Stimulated activated naive CD8-positive, alpha-beta T cell treated with anti-CD3 and anti-CD28 coated beads, Interleukin-15, amount 100 ng/mL, for 72 hours (primary cell): ENCODE data around the gene PTPN20.

Experiments
- ATAC-seq: fragments of 150-1000 bp; cut with Tn5 transposase; 2 replicates; pipeline ENCODE4 v1.10.0; 2021; ENCODE audit warnings: mild to moderate bottlenecking, moderate library complexity
- DNase-seq, 2 donors: peaks; one replicate each; pipeline ENCODE4 v3.0.0; 2021 to 2022
- H3K27ac Mint-ChIP-seq, 2 donors: one replicate each; pipeline ENCODE4 v1.8.0; 2022; ENCODE audit warnings: mild to moderate bottlenecking in 2 of 2, mixed read lengths in 2 of 2, moderate library complexity in 2 of 2
- H3K27me3 Mint-ChIP-seq: one replicate; pipeline ENCODE4 v1.8.0; 2022; ENCODE audit warnings: mixed read lengths
- H3K4me1 Mint-ChIP-seq: one replicate; pipeline ENCODE4 v1.8.0; 2022; ENCODE audit warnings: mild to moderate bottlenecking, mixed read lengths
- H3K4me3 Mint-ChIP-seq, 2 donors: one replicate each; pipeline ENCODE4 v1.8.0; 2022; ENCODE audit warnings: mild to moderate bottlenecking in 2 of 2, mixed read lengths in 2 of 2, moderate library complexity in 1 of 2
- H3K9me3 Mint-ChIP-seq, 2 donors: one replicate each; pipeline ENCODE4 v1.8.0; 2022; ENCODE audit warnings: mixed read lengths in 2 of 2

The PTPN20 gene

GRCh38 chr10:47008769-47009168 lies 97.5 kb downstream of the PTPN20 start:
- Mint-ChIP-seq H3K27ac (no peak overlapping the region), H3K27me3 (peaks cover 8% of the 10 kb centered on the region), H3K4me1 (no peaks in the 10 kb centered on the region), H3K9me3 (no peaks in the 10 kb centered on the region), H3K4me3 (no peak overlapping the region)
- DNase-seq = no peak
- ATAC-seq = no peak

GRCh38 chr10:47009215-47009838 lies 98.1 kb downstream of the PTPN20 start:
- Mint-ChIP-seq H3K4me1 (no peaks in the 10 kb centered on the region), H3K4me3 (no peak overlapping the region), H3K9me3 (no peaks in the 10 kb centered on the region), H3K27ac (no peak overlapping the region), H3K27me3 (peaks cover 8% of the 10 kb centered on the region)
- ATAC-seq = no peak
- no peak for DNase-seq

- no peaks in the 10 kb centered on the region for H3K9me3 Mint-ChIP-seq
- no peak overlapping the region for H3K27ac Mint-ChIP-seq
Observed at GRCh38 chr10:47010036-47010435, 98.8 kb downstream of the PTPN20 start.

DNA sequence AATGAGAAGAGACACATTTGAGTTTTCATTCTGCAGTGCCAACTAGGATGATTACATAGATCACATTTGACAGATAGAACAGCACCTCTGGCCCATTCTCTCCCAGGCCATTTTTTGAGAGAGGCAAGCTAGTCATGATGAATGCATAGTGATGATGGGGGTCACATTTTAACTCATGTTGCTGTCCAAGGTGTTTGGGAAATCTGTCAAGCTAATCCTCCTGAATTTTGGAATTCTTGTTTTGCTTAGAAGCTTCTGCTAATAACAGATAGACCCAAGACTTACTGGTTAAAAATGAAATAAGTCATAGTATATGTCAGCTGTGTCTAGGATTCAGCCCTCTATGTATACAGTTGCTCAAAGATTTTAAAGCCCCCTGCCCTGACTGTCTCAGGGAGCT lies 101.0 kb downstream of the PTPN20 start:
- H3K9me3 Mint-ChIP-seq = no peaks in the 10 kb centered on the region
- DNase-seq = no peak
- H3K27me3 Mint-ChIP-seq = peaks cover 8% of the 10 kb centered on the region
- H3K4me1 Mint-ChIP-seq = no peaks in the 10 kb centered on the region
- H3K27ac Mint-ChIP-seq = no peak overlapping the region
- H3K4me3 Mint-ChIP-seq = no peak overlapping the region
- no peak for ATAC-seq

More at GRCh38 chr10:47010036-47010435, 98.8 kb downstream of the PTPN20 start:
- Mint-ChIP-seq H3K4me1 (no peaks in the 10 kb centered on the region), H3K27me3 (peaks cover 8% of the 10 kb centered on the region), H3K4me3 (no peak overlapping the region)
- DNase-seq (no peak), ATAC-seq (no peak)

DNA sequence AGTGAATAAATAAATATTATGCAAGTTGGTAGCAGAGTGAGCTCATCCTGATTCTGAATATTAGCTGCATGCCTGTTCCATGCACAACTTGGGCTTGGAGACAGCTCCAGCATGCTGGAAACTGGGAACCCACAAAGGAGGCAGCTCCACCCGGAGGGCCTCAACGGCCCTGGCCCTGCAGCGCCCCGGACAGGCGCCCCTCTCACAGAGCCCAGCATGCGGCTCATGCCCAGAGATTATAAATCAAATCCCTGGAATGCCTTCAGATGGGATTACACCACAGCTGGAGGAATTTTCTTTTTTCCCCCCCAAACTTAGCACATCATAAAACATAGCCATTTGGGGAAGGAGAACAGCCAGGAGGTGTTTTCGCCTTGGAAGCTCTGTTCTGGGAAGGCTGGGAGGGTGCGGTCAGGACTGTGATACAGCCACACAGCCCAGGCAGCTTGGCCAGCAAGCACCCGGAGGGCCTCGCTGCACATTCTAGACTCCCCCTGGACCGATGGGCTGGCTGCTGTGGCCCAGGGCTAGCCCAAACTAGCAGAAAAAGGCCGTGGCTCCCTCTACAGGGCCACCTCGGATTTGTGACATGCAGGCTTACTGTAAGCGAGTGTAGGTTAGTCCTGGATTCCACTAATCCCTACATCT lies 102.4 kb downstream of the PTPN20 start:
- Mint-ChIP-seq H3K4me3 (no peak overlapping the region), H3K4me1 (no peaks in the 10 kb centered on the region), H3K27ac (no peak overlapping the region), H3K27me3 (peaks cover 6% of the 10 kb centered on the region), H3K9me3 (no peaks in the 10 kb centered on the region)
- DNase-seq (no peak), ATAC-seq (no peak)

- Mint-ChIP-seq H3K9me3 (no peaks in the 10 kb centered on the region), H3K27me3 (no peaks in the 10 kb centered on the region), H3K27ac (no peak overlapping the region), H3K4me1 (no peaks in the 10 kb centered on the region), H3K4me3 (no peak overlapping the region)
- no peak for ATAC-seq
- no peak for DNase-seq
Observed at GRCh38 chr10:47015404-47015803, 104.2 kb downstream of the PTPN20 start.

DNA sequence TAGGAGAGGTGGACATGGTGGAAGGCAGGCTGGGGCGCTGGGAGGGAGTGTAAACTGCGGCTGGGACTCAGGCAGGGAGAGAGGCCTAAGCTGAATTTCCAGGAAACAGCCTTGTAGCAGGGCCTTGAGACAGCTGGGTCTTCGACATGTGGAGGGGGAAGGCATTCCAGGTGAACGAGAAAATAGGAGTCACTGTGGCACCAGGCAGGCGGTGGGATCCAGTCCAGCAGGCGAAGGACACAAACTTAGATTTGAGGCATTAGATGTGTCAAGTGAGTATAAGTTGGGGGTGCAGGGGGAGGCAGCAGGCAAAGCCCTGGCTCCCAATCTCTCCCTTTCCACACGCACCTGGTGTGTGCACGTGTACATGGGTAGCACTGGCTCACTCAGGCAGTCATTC lies 105.3 kb downstream of the PTPN20 start:
- H3K4me3 Mint-ChIP-seq = no peak overlapping the region
- no peaks in the 10 kb centered on the region for H3K27me3 Mint-ChIP-seq
- H3K4me1 Mint-ChIP-seq = no peaks in the 10 kb centered on the region
- ATAC-seq (no peak), DNase-seq (no peak)
- no peak overlapping the region for H3K27ac Mint-ChIP-seq
- no peaks in the 10 kb centered on the region for H3K9me3 Mint-ChIP-seq

DNA sequence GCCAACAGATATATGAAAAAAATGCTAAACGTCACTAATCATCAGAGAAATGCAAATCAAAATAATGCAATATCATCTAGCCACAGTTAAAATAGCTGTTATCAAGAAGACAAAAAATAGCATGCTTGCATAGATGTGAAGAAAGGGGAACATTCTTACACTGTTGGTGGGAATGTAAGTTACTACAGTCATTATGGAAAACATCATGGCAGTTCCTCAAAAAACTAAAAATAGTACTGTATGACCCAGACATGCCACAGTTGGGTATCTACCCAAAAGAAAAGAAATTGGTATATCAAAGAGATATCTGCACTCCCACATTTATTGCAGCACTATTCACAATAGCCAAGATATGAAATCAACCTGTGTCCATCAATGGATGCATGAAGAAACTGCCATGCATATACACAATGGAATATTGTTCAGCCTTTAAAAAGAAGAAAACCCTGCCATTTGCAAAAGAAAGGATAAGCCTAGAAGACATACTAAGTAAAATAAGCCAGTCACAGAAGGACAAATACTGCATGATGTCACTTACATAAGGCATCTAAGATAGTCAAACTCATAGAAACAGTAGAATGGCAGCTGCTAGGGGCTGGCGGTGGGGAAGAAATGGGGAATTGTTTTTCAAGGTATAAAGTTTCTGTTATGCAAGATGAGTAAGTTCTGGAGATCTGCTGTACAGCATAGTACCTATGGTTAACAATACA lies 107.0 kb downstream of the PTPN20 start:
- H3K27me3 Mint-ChIP-seq = no peaks in the 10 kb centered on the region
- no peak for ATAC-seq
- no peaks in the 10 kb centered on the region for H3K4me1 Mint-ChIP-seq
- H3K27ac Mint-ChIP-seq = no peak overlapping the region
- no peak for DNase-seq
- no peak overlapping the region for H3K4me3 Mint-ChIP-seq
- no peaks in the 10 kb centered on the region for H3K9me3 Mint-ChIP-seq

GRCh38 chr10:47019155-47020145 lies 108.2 kb downstream of the PTPN20 start:
- ATAC-seq (no peak), DNase-seq (no peak)
- no peak overlapping the region for H3K4me3 Mint-ChIP-seq

DNA sequence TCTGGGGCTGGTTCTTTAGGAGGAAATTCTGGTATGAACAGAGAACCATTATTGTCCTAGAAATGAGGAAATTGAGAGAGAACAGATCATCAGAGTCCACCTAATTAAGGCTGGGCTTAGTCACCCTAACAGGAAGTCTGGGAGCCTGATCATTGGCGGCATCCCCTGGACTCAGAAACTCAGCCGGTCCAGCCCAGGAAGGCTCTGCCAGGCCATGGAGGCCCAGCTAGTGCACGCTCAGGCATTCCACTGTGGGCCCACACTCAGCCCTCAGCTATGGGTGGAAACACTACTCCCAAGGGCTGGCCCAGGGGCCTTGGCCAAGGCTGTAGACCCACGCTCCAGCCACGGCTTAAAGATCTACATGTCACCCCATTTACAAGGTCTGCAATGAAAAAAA lies 109.2 kb downstream of the PTPN20 start:
- peaks cover 9% of the 10 kb centered on the region for H3K27me3 Mint-ChIP-seq
- no peaks in the 10 kb centered on the region for H3K9me3 Mint-ChIP-seq
- no peak for ATAC-seq
- no peaks in the 10 kb centered on the region for H3K4me1 Mint-ChIP-seq
- H3K4me3 Mint-ChIP-seq = no peak overlapping the region
- no peak for DNase-seq
- no peak overlapping the region for H3K27ac Mint-ChIP-seq

More at GRCh38 chr10:47019155-47020145, 108.2 kb downstream of the PTPN20 start:
- Mint-ChIP-seq H3K27ac (no peak overlapping the region), H3K4me1 (no peaks in the 10 kb centered on the region), H3K27me3 (peaks cover 9% of the 10 kb centered on the region), H3K9me3 (no peaks in the 10 kb centered on the region)

GRCh38 chr10:47021850-47022249 lies 110.6 kb downstream of the PTPN20 start:
- peaks cover 9% of the 10 kb centered on the region for H3K27me3 Mint-ChIP-seq
- DNase-seq = no peak
- no peak for ATAC-seq
- no peak overlapping the region for H3K27ac Mint-ChIP-seq
- no peaks in the 10 kb centered on the region for H3K4me1 Mint-ChIP-seq
- H3K9me3 Mint-ChIP-seq = no peaks in the 10 kb centered on the region
- H3K4me3 Mint-ChIP-seq = no peak overlapping the region

DNA sequence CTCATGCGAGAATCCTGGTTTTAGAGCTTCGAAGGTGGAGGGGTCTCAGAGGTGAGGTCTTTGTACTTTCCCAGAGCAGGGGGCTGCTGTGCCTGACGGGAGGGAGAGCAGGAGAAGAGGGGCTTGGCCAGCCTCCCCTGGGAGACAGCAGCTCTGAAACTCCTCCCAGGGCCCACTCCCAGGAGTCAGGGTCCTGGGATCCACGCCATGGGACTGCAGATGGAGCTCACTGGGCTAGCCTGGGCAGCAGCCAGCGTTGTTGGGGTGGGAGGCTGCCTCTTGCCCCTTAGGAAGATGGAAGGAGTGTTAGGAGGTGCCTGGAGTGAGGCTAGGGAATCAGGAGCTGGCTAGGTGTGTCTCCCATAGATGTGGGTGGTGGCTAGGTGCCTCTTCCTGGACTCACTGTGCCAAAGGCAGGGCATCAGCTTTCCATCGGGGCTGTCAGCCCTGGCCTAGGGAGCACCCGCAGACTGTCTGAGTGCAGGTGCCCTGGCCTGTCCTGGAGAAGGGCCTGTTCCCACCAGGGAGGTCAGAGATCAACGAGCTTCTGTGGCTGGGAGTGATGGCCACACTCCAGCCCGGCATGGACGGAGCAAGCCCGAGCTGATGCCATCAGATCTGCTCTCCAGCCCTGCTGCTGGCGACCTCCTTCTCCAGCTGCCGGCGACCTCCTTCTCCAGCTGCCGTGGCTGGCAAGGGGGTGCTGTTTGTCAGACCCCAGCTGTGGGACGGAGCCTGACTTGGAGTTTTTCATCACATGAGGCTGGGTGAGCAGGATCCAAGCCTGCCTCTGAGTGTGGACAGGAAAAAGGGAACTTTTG lies 111.3 kb downstream of the PTPN20 start:
- Mint-ChIP-seq H3K27me3 (peaks cover 9% of the 10 kb centered on the region), H3K4me3 (no peak overlapping the region), H3K27ac (no peak overlapping the region), H3K4me1 (no peaks in the 10 kb centered on the region), H3K9me3 (no peaks in the 10 kb centered on the region)
- no peak for DNase-seq
- ATAC-seq = no peak

DNA sequence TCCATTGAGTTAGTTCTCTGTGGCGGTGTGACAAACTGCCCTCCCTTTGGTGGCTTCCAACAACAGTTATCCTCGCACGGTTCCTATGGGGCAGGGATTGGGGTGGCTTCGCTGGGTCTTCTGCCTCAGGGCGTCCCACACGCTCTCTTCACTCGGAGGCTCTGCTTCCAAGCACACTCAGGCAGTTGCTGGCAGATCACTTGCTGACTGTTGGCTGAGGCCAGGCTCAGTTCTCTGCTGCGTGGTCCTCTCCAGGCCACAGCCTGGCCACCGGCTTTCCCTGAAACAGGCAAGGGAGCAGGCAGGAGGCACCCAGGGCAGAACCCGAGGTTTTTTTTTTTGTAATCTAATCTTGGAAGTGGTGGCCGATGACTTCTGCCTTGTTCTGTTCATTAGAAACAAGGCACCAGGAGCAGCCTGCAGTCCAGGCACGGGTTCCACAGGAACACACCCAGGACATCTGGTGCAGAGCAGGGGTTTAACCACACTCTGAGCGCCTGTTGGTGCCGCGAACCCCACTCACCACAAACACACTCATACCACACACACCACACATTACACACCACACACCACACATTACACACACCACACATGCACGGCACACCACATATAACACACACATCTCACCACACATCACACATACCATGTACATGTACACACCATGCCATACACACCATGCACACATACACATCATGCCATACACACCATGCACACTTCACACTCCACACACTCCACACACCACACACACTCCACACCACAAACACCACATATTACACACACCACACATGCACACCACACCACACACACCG lies 112.2 kb downstream of the PTPN20 start:
- no peak for ATAC-seq
- H3K27ac Mint-ChIP-seq = no peak overlapping the region
- no peaks in the 10 kb centered on the region for H3K9me3 Mint-ChIP-seq
- no peak overlapping the region for H3K4me3 Mint-ChIP-seq
- DNase-seq = no peak
- no peaks in the 10 kb centered on the region for H3K4me1 Mint-ChIP-seq
- H3K27me3 Mint-ChIP-seq = peaks cover 9% of the 10 kb centered on the region

GRCh38 chr10:47024046-47024322 lies 112.8 kb downstream of the PTPN20 start:
- no peaks in the 10 kb centered on the region for H3K9me3 Mint-ChIP-seq
- no peaks in the 10 kb centered on the region for H3K4me1 Mint-ChIP-seq
- H3K27me3 Mint-ChIP-seq = peaks cover 9% of the 10 kb centered on the region
- no peak for DNase-seq
- no peak for ATAC-seq
- H3K27ac Mint-ChIP-seq = no peak overlapping the region
- no peak overlapping the region for H3K4me3 Mint-ChIP-seq
